Natural killer cell (primary cell): Measurements from ENCODE around the gene SLC35D3. TPM values are rescaled to one million over a fixed set of nuclear protein-coding genes. Genes with fewer than 3 reads are reported as not detected.

Source experiments
- ATAC-seq, 3 donors: fragments of 150-1000 bp in 2 of 3; fragments of 200-7000 bp in 1 of 3; cut with Tn5 transposase; 1 replicate in 1 of 3; 2 replicates in 2 of 3; pipeline ENCODE4 v1.10.0; 2021; ENCODE audit warnings: mild to moderate bottlenecking in 2 of 3, moderate library complexity in 2 of 3
- DNase-seq, 2 donors: peaks; one replicate each; pipeline versions ENCODE4 v3.0.0 to v3.0.0-alpha.2; 2013 to 2021; ENCODE audit warnings: mixed read lengths in 1 of 2
- H3K27ac ChIP-seq: one replicate; pipeline ENCODE4 v1.5.1; 2013; ENCODE audit warnings: mild to moderate bottlenecking, low read length
- H3K27me3 ChIP-seq: one replicate; pipeline ENCODE4 v1.6.1; 2013; ENCODE audit warnings: low read length; ENCODE audit not compliant: control insufficient read depth, insufficient read depth
- H3K36me3 ChIP-seq: one replicate; pipeline ENCODE4 v1.6.1; 2013; ENCODE audit warnings: low read length; ENCODE audit not compliant: control insufficient read depth, insufficient read depth
- H3K4me1 ChIP-seq: one replicate; pipeline ENCODE4 v1.6.1; 2013; ENCODE audit warnings: low read length; ENCODE audit not compliant: control insufficient read depth, insufficient read depth
- H3K4me3 ChIP-seq: one replicate; pipeline ENCODE4 v1.5.1; 2013; ENCODE audit warnings: low read length
- H3K9me3 ChIP-seq: one replicate; pipeline ENCODE4 v1.6.1; 2013; ENCODE audit warnings: low read length; ENCODE audit not compliant: control insufficient read depth, insufficient read depth
- H3K27ac Mint-ChIP-seq, 2 donors: one replicate each; pipeline ENCODE4 v1.8.0; 2022; ENCODE audit warnings: mild to moderate bottlenecking in 2 of 2, mixed read lengths in 2 of 2, moderate library complexity in 1 of 2
- H3K27me3 Mint-ChIP-seq, 2 donors: one replicate each; pipeline ENCODE4 v1.8.0; 2022; ENCODE audit warnings: low read depth in 2 of 2, mixed read lengths in 2 of 2
- H3K36me3 Mint-ChIP-seq: one replicate; pipeline ENCODE4 v1.8.0; 2022; ENCODE audit warnings: mixed read lengths
- H3K4me1 Mint-ChIP-seq, 2 donors: one replicate each; pipeline ENCODE4 v1.8.0; 2022; ENCODE audit warnings: mixed read lengths in 2 of 2
- H3K4me3 Mint-ChIP-seq: one replicate; pipeline ENCODE4 v1.8.0; 2022; ENCODE audit warnings: mild to moderate bottlenecking, moderate library complexity, mixed read lengths
- H3K9me3 Mint-ChIP-seq, 2 donors: one replicate each; pipeline ENCODE4 v1.8.0; 2022; ENCODE audit warnings: mixed read lengths in 2 of 2
- CTCF ChIP-seq: fragments of 200-600 bp; IDR thresholded peaks from one replicate; pipeline ENCODE4 v1.8.0; 2022; ENCODE audit warnings: antibody characterized with exemption
- WGBS: methylation state at CpG from one replicate; pipeline ENCODE4 v1.1.7; 2013; ENCODE audit warnings: missing lambda C conversion rate; ENCODE audit not compliant: insufficient coverage; 5-methylcytosine and 5-hydroxymethylcytosine counted together
- intact Hi-C: fragments of 100-400 bp; cut with micrococcal nuclease; formaldehyde crosslinking; loops from one replicate; pipeline ENCODE4 v1.14.2; 2022
- total RNA-seq, 4 donors: library from RNA; stranded (reverse); fragments of 120-200 nt in 1 of 4; gene quantifications; one replicate each; pipeline versions ENCODE4 v1.2.3 to v1.2.4, GENCODE V29; 2013 to 2022

Gene SLC35D3
- total RNA-seq, 3 donors from 2014 or later (not counting 1 experiment from before 2014, with no cell fraction given): 0.28 TPM; not detected in 2

DNA sequence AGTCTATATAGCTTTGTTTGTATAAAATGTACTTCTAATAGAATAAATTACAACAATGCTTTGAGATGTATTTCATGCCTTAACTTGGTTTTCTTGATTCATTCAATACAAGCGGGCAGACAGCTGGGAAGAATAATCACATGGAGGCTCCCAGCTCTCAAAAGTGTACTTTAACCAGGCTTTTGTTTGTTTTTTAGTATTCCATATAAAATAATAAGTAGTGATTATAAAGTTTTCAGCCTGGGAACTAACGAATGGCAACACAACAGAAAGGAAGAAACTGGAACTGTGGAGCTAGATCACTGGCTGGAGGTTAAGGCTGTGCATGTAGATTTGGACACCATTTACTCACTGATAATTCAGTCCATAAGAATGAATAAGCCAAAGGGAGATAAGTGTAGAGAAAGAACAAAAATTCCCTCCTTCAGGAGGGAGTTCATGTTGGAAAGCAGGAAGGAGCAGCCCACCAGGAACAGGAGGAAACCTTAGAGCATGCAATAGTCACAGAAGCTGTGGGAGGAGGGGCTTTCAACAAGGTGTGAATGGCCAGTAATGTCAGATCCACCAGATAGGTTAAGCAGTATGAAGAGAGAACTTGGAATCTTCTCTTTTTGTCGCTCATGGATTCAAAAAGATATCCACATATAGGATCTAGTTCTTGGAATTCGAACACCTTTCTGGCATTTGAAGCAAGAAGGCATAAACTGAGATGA is 41.2 kb upstream of the SLC35D3 start:
- ATAC-seq: no peak
- intact Hi-C loops: no loop called here
- no peak overlapping the region for H3K4me3 Mint-ChIP-seq
- TF ChIP-seq CTCF: no peak
- Histone ChIP-seq H3K36me3 (no peaks in the 10 kb centered on the region), H3K4me1 (no peaks in the 10 kb centered on the region), H3K27me3 (no peaks in the 10 kb centered on the region), H3K9me3 (no peaks in the 10 kb centered on the region), H3K4me3 (no peak overlapping the region), H3K27ac (no peak overlapping the region)
- no peaks in the 10 kb centered on the region for H3K27me3 Mint-ChIP-seq
- H3K4me1 Mint-ChIP-seq: peaks cover 0 to 9% of the 10 kb centered on the region in 2 donors
- peaks cover 11% of the 10 kb centered on the region for H3K36me3 Mint-ChIP-seq
- DNase-seq: no peak
- WGBS: 100% methylated on average over 2 of the region's 4 CpGs
- peaks cover 2% of the 10 kb centered on the region in 2 donors for H3K9me3 Mint-ChIP-seq
- H3K27ac Mint-ChIP-seq: no peak overlapping the region

DNA sequence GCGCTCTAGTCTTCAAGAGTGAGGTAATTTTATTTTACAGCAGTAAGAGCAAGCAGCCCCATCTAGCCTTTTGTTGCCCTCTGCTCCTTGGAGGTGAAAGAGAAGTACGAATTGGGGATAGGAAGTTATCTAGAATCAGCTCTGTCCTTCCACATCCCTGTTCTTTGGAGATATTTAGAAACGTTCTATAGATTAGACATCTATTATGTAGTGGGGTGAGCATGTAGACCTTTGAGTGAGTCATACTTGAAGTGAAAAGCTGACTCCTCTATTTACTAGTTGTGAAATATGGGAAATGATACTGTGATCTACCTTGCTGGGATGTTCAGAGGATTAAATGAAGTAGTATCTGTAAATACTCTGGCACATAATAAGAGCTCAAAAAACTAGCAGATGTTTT is 36.0 kb upstream of the SLC35D3 start:
- Histone ChIP-seq H3K36me3 (no peaks in the 10 kb centered on the region), H3K9me3 (no peaks in the 10 kb centered on the region), H3K27ac (no peak overlapping the region), H3K4me3 (no peak overlapping the region), H3K4me1 (no peaks in the 10 kb centered on the region), H3K27me3 (no peaks in the 10 kb centered on the region)
- intact Hi-C loops: no loop called here
- Mint-ChIP-seq H3K27ac (no peak overlapping the region), H3K4me3 (no peak overlapping the region), H3K36me3 (no peaks in the 10 kb centered on the region), H3K9me3 (no peaks in the 10 kb centered on the region), H3K27me3 (no peaks in the 10 kb centered on the region), H3K4me1 (peaks cover 0 to 6% of the 10 kb centered on the region in 2 donors)
- TF ChIP-seq CTCF: no peak
- ATAC-seq (no peak), DNase-seq (no peak)
- 89% methylated on average over 3 of the region's 3 CpGs for WGBS

- H3K4me1 ChIP-seq: no peaks in the 10 kb centered on the region
- no CpG with 5 or more reads among the region's 1 CpG for WGBS
- H3K9me3 ChIP-seq: no peaks in the 10 kb centered on the region
- ATAC-seq (no peak), DNase-seq (no peak)
- no peak overlapping the region for H3K27ac ChIP-seq
- H3K27me3 Mint-ChIP-seq: no peaks in the 10 kb centered on the region
- peaks cover 0 to 6% of the 10 kb centered on the region in 2 donors for H3K4me1 Mint-ChIP-seq
- no peak overlapping the region for H3K4me3 ChIP-seq
- no peaks in the 10 kb centered on the region for H3K9me3 Mint-ChIP-seq
- no peak overlapping the region for H3K27ac Mint-ChIP-seq
- H3K36me3 ChIP-seq: no peaks in the 10 kb centered on the region
- no peaks in the 10 kb centered on the region for H3K36me3 Mint-ChIP-seq
- no peaks in the 10 kb centered on the region for H3K27me3 ChIP-seq
- no peak for TF ChIP-seq CTCF
- intact Hi-C loops: no loop called here
- no peak overlapping the region for H3K4me3 Mint-ChIP-seq
These were observed 34.1 kb upstream of the SLC35D3 start for GRCh38 chr6:136887953-136888352.
